ENCODE measurements around the gene NUDC.

The NUDC gene

GRCh38 chr1:26882696-26883463, 38.7 kb upstream of the NUDC start:
- no peak overlapping the region for H2AFZ ChIP-seq
- H3K9me3 ChIP-seq (ENCODE audit: control insufficient read depth, low read length): no peaks in the 10 kb centered on the region
- H3K4me3 ChIP-seq (ENCODE audit: low read depth, low read length): no peak overlapping the region
- no peak overlapping the region for H3K27ac ChIP-seq
- H3K27me3 ChIP-seq (ENCODE audit: control insufficient read depth, insufficient read depth, low read length): no peaks in the 10 kb centered on the region
- no peak overlapping the region for H3K9ac ChIP-seq
- no peaks in the 10 kb centered on the region for H3K4me1 ChIP-seq
- TF ChIP-seq CTCF (IDR thresholded peaks at IDR 0.05): no peak
- no peaks in the 10 kb centered on the region for H3K36me3 ChIP-seq (ENCODE audit: control insufficient read depth, insufficient read depth, low read length)
- H3K4me2 ChIP-seq (ENCODE audit: low read length): no peak overlapping the region
- no peaks in the 10 kb centered on the region for H3K79me2 ChIP-seq

GRCh38 chr1:26887125-26887524, 34.4 kb upstream of the NUDC start:
- Histone ChIP-seq H3K4me2 (ENCODE audit: low read length) (no peak overlapping the region), H3K27me3 (ENCODE audit: control insufficient read depth, insufficient read depth, low read length) (no peaks in the 10 kb centered on the region), H3K4me3 (ENCODE audit: low read depth, low read length) (no peak overlapping the region), H3K36me3 (ENCODE audit: control insufficient read depth, insufficient read depth, low read length) (no peaks in the 10 kb centered on the region), H3K79me2 (no peaks in the 10 kb centered on the region), H3K9me3 (ENCODE audit: control insufficient read depth, low read length) (no peaks in the 10 kb centered on the region), H2AFZ (no peak overlapping the region), H3K27ac (no peak overlapping the region), H3K9ac (no peak overlapping the region), H3K4me1 (no peaks in the 10 kb centered on the region)
- TF ChIP-seq CTCF (IDR thresholded peaks at IDR 0.05): peak; percentile 21

- H3K79me2 ChIP-seq: no peaks in the 10 kb centered on the region
- H3K4me3 ChIP-seq (ENCODE audit: low read depth, low read length): no peak overlapping the region
- TF ChIP-seq CTCF (IDR thresholded peaks at IDR 0.05): no peak
- no peak overlapping the region for H3K4me2 ChIP-seq (ENCODE audit: low read length)
- H3K27ac ChIP-seq: no peak overlapping the region
- H3K4me1 ChIP-seq: no peaks in the 10 kb centered on the region
- no peak overlapping the region for H3K9ac ChIP-seq
- H3K36me3 ChIP-seq (ENCODE audit: control insufficient read depth, insufficient read depth, low read length): no peaks in the 10 kb centered on the region
- H3K9me3 ChIP-seq (ENCODE audit: control insufficient read depth, low read length): no peaks in the 10 kb centered on the region
- no peaks in the 10 kb centered on the region for H3K27me3 ChIP-seq (ENCODE audit: control insufficient read depth, insufficient read depth, low read length)
- H2AFZ ChIP-seq: no peak overlapping the region
Observed at GRCh38 chr1:26888231-26888630, 33.3 kb upstream of the NUDC start.

GRCh38 chr1:26889551-26890466, 31.7 kb upstream of the NUDC start, which contains the start of gene GPN2:
GPN2 (minus strand) TSS chr1:26890283; CDS start chr1:26890096, 187 bp downstream.
- Histone ChIP-seq H3K36me3 (ENCODE audit: control insufficient read depth, insufficient read depth, low read length) (no peaks in the 10 kb centered on the region), H3K9ac (peak within 1 kb of the TSS; percentile 80), H2AFZ (peak within 1 kb of the TSS; percentile 83), H3K4me2 (ENCODE audit: low read length) (peak within 1 kb of the TSS; percentile 62), H3K27ac (peak within 1 kb of the TSS; percentile 85), H3K27me3 (ENCODE audit: control insufficient read depth, insufficient read depth, low read length) (no peaks in the 10 kb centered on the region), H3K4me1 (no peaks in the 10 kb centered on the region), H3K79me2 (no peaks in the 10 kb centered on the region), H3K9me3 (ENCODE audit: control insufficient read depth, low read length) (no peaks in the 10 kb centered on the region), H3K4me3 (ENCODE audit: low read depth, low read length) (peak within 1 kb of the TSS; percentile 64)
- TF ChIP-seq CTCF (IDR thresholded peaks at IDR 0.05): no peak
